HG02885 (cell line): ENCODE results near the gene IL11RA.

Source experiments
- ATAC-seq: cut with Tn5 transposase; IDR thresholded peaks from one replicate; pipeline ENCODE4 v1.9.1; 2021; ENCODE audit warnings: mild to moderate bottlenecking; ENCODE audit not compliant: unreplicated experiment, poor library complexity

The IL11RA gene

DNA sequence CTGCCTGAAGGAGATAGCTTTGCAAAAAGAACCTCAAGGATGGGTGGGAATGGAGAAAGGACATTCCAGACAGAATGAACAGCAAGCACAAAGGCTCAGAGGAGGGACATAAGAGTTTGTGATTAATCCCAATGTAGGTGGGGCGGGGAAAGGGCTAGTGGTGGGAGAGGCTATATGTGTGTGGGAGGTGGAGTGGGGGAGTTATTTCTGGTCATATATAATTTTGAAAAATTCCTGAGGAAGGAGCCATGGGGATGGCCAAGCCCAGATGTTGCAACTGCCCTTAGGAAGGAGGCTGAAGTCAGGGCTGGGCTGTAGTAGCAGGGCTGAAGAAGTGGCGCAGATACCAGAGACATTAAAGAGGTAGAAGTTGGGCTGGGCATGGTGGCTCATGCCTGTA, 23.9 kb downstream of the IL11RA start:
- ATAC-seq = no peak

DNA sequence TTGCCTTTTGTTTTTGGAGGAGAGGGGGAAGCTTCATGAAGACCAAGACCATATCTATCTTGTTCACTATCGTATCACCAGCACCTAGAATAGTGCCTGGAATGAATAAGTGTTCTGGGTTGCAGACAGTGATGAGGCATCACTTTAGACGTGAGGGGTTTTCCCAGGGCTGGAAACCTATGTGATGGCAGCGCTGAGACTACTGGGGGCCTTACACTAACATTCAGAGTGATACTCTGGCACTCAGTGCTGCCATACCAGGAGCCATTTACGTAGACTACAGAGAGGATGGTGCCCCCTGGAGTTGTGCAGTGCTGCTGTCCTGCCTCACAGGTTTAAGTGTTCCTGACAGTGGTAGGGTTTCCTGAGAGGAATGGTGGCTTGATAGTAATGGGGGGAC, 32.2 kb downstream of the IL11RA start:
- no peak for ATAC-seq

DNA sequence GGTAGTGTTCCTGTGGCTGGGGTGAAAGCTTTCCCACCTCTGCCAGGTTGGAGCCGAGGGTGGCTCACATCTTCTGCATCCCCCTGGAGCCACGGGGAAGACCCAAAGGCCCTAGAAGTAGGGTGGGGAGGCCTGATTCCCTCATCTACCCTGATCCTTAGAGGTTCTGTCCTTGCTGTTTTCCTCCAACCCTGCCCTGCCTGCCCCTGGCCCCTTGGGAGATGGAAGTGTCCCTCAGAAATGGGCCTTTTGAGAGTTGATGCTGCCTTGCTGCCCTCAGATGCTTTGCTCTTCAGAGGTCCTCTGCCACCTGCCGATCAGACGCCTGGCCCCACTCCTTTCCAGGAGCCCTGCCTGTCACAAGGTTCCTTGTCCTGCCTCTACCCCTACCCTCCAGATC, 32.8 kb downstream of the IL11RA start:
- ATAC-seq = no peak

DNA sequence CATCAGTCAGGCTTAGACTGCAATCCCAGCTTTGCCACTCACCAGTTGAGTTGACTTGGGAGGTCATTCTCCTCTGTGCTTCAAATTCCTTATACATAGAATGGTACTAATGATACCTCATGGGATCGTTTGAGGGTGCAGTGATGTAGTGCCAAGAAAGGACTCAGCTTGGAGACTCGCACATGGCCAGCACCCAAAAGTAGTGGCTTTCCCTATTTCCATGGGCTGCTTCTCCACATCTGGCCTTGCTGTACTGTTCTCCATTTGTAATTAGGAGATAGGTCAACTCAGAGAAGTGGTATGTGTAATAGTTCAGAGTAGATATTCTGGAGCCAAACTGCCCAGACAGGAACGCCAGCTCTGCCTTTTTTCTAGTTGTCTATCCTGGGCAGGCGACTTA, 33.6 kb downstream of the IL11RA start:
- ATAC-seq = no peak

DNA sequence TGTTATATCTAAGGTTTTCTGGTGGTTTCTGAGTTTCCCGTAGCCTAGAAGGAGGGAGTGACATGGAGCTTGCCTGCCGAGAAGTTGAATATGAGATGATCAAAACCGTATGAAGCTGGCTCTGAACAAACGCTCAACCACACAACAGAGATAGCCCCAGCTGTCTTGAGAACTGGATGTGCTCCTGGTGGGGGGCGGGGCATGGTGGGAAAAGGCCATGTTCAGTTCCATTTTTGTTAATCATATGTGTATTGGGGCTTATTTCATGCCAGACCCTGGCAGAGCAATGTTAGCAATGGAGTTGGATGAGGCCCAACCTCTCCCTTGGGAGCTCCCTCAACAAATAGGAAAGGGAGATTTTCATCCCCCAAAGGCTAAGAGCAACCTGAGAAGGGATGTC, 34.2 kb downstream of the IL11RA start:
- ATAC-seq = no peak

DNA sequence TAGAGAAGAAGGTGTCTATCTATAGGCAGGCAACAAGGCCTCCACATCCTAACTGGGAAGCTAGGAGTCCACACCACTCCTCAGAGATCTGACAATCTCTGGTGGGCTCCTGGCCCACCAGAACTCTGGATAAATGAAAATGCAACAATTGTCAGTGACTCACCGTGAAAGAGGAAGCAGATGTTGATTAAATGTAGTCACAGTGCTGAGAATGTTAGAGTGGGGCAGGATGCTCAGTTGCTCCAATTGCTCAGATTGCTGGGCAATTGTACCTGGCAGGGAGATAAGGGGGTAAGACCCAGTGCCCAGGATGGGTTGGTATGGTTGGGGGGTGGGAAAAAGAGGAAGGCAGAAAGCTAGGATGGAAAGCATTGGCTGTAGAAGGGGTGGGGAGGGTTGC, 34.7 kb downstream of the IL11RA start:
- ATAC-seq = no peak

DNA sequence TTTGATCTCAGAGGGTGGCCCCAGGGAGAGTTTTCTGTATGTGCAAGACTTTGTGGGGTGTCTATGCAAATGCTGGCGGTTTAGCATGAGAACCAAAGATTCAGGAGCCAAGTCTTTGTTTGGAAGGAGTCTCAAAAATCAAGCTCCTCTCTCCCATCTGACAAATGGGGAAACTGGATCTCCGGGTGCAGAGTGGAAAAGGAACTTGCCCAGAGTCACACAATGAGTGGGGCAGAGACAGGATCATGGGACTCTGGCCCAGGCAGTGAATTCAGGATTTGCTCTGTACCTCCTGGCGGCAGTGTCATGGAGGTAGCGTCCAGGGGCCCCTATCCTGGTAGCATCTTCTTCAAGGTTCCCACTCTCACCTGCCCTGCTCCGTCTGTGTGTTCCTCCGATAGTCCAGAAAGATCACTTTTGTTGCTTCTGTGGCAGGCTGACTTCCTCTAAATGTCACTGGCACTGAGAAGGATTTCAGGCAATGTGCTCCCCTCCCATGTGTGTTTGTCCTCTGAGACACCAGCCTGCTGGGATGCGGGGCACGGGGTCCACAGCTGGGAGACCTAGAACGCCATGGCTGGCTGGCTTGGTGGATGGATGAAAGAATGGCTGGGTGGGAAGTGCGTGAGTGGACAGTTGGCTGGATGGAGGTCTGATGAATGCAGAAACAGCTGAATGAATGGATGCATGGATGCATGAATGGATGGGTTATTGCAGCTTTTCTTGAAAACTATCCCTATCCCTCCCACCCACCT, 35.5 kb downstream of the IL11RA start:
- no peak for ATAC-seq

DNA sequence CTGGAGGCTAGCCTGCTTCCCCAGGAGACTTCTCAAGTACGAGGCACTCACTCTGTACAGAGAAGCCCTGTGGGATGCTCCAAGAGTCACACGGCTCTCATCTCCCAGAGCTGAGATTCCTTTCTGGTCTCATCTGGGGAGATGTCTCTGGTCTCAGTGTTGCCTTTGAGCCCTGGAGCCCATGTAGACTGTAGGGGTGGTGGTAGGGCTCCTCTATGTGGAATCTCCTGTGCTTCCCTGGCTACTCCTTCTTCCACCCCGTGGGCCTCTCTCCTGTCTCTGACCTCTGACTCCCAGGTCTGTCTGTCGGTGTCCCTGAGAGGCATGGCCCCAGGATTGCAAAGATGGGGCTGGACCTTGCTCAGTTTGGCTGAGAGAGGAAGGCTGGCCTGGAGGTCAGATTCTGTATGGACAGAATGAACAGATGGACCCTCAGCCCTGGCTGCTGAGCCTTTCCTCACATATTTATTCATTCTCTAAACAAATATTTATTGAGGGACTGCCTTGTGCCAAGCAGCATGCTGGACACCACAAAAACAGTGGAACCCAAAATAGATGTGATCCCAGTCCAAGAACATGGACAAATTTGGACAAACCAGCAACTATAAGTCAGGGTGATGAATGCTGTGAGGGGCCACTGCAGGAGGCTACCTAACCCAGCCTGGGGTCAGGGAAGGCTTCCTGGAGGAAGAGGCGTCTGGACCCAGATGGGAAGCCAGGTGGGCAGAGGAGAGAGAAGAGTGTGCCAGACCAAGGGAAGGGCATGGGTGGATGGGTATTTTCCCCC, 36.5 kb downstream of the IL11RA start:
- ATAC-seq = no peak

DNA sequence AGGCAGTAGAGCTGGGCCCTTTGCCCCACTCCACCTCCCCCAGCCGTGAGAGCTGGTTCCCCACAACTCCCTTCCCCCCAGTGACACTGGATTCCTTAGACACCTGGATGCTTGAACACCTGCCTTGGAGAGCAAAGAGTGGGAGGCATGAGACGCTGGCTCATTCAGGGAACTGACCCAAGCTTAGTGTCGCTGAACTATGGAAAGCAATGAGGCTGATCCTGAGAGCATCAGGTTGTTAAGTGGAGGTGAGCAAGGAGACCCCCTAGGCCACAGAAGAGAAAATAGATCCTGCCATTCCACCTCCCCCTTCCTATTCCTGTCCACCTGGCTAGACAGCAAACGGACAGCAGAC, 37.1 kb downstream of the IL11RA start:
- no peak for ATAC-seq

DNA sequence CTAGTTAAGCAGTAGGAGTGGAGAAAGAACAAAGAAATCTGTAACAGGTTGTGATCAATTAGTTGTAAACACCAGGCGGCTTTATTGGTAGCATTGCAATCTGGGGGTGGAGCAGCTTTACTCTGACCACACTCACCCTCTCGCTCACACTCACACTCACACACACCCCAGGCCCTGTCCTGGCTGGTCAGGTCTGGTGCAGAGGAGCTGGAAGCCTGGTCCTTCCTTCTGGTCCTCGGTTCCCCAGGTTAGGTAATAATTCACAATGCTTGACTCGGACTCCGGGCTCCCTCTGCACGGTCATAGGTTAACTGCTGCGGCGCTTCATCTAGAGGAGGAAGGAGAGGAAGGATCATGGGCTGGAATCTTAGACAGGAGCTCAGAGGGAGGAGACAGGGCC, 37.5 kb downstream of the IL11RA start:
- ATAC-seq = no peak

DNA sequence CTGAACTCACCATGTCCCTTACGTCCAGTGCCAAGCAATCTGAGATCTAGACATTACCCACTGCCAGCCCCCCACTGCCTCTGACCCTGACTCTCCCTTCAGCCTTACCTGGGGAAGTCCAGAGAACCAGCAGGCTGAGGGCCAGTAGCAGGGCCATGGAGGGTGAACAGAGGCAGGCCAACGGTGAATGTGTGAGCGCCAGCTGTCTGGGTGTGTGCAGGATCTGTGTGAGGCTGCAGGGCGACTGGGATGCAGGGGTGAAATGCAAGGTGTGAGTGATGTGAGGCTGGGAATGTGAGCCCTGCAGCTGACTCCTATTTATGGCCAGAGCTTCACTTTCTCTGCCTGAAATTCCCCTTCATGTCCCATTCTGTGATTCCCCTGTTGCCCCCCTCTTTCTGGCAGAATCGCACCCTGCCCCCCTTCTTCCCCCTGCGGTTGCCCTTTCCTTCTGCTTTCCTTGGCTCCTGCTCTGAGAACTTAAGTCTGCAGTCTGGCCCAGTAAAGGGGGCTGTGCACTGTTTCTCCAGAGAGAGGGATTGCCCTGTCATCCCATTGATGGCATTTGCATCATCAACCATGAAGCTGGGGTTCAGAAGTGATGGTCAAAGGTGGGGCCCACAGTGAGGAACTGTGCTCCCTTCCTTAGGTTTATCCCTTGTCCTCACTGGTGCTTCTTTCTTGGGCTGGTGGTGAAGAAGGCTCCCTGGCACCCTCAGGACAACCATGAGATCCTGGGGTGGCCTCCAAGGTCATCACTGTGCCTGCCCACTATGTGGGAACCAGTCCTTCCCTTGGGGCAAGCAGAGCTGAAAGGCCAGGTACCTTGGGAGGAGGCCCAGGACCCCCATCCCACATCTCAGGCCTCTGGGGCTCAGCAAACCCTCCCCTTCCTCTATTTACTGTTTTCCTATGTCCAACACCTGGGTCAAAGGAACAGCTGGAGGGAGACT, 39.3 kb downstream of the IL11RA start, which contains the start of gene CCL19:
TSS of gene CCL19 (minus strand) at position 294 of the 953 bp plus-strand sequence. CDS start at position 157, 137 bp downstream.
- ATAC-seq = no peak

DNA sequence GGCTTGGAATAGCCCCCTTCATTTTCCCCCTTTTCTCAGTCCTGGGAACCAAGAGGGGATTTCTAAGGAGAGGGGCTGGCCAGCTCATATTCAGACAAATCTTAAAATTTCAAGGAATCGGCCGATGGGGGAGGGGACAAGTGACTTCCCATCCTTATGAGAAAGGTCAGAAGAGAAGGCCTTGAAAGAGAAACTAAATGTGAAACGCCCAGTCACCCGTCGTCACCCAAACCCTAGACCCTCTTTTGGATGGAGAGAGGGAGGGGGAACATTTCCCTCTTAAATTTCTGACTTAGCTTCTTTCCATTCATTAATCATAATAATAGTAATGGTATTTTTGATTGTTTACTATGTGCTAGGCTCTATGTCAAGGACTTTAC, 39.9 kb downstream of the IL11RA start:
- no peak for ATAC-seq

DNA sequence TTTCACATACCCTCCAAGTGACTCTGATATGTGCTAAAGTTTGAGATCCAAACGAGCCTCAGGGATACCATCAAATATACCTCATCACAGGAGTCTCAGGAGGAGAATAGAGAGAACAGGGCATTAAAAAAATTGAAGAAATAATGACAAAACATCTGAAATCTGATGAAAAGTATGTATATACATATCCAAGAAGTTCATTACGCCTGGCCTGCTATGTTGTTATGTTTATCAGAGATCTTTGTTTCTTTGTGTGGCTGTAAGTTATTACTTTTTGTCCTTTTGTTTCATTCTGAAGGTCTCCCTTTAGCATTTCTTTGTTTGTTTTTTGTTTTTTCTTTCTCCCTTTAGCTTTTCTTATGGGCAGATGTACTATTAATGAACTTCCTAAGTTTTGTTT, 41.6 kb downstream of the IL11RA start:
- ATAC-seq = no peak

DNA sequence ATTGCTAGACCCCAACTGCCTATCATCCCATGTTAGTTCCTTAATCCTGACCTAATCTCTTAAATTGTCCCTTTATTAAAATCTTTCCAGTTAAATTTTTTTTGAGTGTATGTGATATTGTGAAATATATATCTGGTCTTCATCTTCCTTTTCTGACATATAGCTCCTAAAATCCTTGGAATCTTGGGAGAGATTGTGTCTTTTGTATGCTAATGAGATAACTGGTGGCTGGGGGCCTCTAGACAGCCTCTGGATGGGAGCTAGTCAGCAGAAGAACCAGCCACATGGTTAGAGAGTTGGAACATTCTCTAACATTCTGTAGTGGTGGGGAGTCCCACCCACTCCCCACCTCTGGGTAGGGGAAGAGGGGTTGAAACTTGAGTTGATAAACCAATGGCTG, 42.8 kb downstream of the IL11RA start:
- no peak for ATAC-seq

DNA sequence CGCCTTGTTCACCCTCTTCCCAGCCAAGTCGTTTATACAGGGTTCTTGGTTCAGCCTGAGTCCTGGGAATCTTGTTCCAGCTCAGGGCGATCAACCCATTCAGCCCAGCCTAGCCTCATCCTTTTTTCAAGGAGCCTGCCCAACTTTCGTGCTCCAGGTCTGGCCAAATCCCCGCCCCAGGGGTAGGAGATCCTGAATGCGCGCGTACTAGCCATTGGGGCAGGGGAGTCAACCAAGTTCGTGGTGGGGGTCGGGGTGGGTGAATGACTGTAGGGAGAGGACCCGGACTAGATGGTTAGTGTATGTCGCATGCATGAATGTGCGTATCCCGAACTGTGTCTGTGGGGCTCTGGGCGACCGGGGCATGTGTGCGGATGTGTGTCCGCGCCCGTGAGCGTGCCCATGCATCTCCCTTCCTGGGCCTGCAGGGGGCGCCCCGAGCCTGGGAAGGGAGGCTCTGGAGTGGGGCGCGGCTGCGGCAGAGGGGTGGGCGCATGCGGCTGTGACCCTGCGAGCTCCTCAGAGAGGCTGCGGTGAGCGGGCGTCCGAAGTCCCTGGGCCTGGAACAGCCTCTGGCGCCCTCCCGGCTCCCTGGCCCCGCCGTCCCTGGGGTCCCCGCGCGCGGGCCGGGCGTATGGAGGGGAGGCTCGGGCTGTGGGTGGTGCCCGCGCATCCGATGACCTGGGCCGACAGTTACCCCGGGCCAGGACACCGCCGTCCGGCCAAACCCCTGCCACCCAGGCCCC, 49.2 kb downstream of the IL11RA start:
- ATAC-seq = peak; percentile 69

DNA sequence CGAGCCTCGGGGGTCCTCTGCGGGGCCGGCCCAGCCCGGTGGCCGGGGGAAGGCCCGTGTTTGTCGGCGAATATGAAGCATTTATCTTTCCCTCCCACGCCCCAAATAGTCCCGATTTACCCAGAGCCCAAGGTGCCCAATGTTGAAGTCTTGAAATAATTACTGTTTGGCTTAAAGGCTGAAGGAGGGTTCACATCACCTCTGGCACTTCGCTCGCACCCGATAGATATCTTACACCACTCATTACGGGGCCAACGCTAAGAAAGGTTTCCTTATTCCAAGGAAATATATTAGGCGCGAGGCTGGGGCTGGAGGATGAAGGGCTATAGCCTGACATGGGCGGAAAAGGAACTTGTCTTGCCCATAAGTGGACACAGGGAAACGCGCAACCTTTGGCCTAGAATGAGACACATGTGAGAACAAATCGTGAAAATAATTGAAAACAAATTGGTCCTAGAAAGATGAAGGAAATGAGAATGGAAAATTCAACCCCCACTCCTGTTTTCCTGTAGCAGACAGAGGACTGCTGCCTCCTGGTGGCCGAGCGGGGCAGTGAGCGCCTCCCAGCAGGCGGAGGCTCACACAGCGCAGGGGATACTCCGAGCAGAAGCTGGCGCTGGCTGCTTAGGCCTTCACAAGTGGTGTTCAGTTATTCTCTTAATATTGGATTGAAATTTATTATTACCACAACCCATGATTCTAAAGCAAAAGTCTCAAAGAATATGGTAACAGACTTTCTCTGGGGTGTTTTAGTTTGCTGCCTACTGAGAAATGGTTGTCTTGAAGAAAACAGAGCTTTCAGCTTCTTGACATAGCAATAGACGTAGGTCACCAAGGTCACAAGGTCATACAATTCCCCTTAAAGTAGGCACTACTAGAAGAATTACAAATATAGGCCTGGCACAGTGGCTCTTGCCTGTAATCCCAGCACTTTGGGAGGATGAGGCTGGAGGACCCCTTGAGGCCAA, 50.1 kb downstream of the IL11RA start:
- ATAC-seq = peak; percentile 80

DNA sequence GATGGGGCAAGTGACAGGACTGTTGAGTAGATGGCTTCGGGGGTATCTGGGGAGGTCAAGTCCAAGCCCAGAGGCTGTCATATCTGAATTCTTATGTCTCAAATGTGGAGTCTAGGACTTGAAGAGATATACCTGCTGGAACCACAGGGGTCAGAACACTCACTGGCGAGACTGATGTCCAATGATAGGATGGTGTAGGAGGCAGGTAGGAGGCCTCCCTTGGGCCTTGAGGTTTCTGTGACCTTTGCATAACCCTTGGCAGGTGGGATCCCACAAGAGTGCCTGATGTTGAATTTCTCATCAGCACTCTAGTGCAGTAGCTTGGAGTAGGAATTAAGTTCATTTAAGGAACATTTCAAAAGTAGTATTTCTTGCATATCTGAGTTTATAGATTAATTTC, 55.1 kb downstream of the IL11RA start:
- no peak for ATAC-seq

DNA sequence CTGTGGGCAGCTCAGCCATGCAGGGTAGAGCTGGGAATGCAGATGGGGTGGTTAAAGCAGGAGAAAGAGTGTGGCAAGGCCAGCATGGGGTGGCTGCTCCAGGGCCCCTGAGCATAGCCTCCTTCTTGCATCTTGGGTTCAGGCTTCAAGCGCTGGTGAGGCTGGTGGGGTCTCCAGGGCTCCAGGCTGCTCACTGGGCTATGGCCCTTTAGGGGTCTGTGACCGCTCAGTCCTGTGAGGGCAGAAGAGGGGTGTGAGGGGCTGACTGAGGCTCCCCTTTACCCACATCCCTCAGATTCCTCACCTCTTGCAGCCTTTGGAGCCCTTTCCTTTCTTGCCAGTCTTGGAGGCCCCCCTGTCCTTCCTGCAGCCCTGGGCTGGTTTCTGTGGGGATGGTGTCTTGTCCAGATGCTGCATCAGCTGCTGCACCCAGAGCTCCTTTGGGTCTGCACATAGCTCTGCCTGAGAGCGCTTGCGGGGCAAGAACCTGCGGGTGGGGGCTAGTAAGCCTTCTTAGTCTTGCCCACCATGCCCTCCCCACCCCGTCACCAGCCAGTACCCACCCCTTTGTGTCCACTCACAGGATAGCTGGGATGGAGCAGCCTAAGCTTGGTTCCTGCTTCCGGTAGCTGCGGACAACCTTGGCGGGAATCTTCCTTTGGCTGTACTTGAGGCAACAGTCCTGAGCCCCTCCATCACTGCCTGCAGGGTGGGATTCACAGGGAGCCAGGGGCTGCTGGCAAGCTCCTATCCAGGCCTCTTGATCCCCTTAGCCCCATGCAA, 57.4 kb downstream of the IL11RA start:
- no peak for ATAC-seq
